Stimulated activated CD4-positive, alpha-beta T cell treated with anti-CD3 and anti-CD28 coated beads, Interleukin-1b, Interleukin-23, amount 100 ng/mL, for 4 hours (primary cell): ENCODE data around the gene ATP5F1D.

Source experiments
- DNase-seq, 2 donors: peaks; one replicate each; pipeline ENCODE4 v3.0.0-alpha.2; 2020; ENCODE audit warnings: low read depth in 2 of 2

Gene ATP5F1D

DNA sequence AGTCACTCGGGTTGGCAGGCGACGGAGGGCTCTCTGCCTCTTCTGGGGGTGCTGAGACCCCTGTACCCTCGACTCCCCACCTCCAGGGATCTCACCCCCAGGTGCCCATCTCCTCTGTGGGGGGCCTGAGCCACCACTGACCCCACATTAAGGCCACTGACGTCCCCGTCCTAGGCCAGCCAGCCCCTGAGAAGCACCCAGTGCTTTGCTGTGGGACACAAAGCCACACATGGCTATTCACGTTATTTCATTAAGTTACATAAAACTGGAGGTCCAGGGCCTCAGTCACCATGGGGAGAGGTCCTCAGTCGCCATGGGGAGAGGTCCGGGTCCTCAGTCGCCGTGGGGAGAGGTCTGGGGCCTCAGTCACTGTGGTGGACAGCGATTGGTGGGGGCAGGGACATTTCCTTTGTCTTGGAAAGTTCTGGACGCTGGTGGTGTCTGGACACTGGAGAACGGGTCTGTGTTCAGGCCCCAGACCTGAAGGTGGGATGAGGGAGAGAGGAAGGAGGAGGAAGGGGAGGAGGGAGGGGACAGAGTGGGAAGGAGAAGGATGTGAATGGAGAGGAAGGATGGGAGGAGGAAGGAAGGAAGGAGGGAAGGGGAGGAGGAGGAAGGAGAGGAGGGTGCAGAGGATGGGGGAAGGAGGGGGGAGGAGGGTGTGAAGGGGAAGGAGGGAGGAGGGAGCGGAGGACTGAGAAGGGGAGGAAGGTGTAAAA is 40.2 kb downstream of the ATP5F1D start:
- no peak for DNase-seq

DNA sequence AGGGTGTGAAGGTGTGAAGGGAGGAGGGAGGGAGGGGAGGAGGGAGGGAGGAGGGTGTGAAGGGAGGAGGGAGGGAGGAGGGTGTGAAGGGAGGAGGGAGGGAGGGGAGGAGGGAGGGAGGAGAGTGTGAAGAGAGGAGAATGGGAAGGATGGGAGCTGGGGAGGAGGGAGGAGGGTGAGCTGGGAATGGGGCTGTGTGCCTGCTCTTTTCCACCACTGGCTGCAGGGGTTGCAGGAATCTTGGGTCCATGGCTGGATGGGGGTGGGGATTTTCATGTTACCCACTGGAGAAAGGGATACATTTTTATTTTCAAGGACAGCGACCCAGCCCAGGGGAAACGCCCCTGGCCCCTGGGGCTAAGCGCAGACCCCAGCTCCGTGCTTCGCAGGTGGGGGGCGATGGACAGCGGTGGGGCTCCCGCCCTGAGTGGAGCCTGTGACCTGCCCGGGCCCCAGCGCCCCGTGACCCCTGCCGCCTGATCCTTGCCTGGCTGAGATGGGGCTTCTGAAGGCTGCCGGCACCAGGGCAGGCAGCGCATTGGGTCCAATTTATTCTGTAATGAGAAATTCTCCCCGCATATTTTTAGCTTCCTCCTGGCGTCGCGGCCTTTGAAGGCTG is 41.1 kb downstream of the ATP5F1D start:
- no peak for DNase-seq

DNA sequence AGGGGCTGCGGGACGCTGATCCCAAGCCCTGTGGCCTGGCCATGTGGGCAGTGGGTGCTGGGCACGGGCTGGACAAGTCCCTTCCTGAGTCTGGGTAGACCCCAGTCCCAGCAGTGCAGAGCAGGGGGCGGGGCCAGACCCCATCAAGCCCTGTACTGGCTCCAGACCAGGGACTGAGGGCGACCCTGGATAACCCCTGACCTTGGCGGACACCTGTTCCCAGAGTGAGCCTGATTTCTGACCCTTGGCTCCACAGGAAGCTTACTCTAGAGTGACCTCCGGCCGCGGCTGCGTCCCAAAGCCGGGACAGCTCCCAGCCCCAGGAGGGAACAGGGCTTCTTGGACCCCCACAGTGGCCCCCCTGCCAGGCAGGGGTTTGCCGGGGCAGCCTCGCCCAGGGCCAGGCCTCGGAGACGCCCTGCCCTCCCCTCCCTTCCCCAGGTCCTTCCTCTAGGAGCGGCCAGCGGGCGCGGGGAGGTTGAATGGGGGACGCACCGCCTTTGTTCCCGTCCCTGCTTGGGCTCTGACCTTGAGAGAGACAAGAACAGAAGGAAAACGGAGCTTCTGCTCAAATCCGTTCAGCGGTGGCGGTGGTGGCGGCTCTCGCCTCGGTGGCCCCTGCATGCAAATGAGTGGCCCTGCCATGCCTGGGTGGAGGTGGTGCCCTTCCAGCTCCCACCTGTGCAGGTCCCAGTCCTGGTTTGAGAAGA is 41.8 kb downstream of the ATP5F1D start:
- no peak for DNase-seq

DNA sequence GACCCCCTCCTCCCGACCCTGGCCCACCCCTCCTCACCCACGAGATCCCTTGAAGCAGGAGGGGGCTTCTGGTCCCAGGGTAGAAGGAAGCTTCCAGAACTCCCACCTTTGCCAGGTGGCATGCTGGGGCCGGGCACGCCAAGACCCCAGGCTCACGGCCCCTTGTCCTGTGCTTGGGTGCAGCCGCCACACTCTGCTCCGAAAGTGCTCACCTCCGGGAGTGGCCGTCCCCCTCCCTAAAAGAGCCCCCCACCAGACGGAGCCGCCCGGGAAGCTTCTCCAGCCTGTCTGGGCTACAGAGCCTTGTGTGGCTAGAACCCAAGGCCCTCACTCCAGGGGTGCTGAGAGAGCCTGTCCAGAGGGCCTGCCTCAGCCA is 42.4 kb downstream of the ATP5F1D start:
- no peak for DNase-seq

DNA sequence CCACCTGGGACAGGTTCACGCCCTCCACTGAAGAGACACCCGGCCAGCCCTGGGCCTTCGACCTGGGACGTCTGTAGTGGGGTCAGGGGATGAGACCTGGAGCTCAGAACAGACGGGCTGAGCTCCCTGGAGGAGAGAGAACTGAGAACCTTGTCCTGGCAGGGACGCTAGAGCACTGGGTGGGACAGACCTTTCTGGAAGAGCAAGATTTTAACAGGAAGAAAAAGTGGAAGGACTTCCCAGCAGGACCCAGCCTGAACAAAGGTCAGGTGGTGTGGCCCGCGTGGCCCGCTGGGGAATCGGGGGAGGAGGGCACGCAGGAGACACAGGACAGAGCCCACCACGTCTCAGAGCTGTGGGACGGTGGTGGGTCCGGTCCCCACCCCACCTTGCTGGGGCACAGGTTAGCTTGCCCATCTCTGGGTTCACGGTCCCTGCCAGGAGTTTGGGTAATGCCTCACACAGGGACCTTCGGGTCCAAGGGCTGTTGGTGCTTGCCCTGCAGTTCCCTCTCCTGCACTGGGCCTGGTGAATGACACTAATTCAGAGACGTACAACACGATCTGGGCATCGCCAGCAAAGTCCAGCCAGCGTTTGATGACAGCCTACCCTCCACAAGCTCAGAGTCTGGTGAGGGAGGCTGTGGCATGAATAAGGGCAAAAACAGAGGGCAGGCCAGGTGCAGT is 42.9 kb downstream of the ATP5F1D start:
- no peak for DNase-seq

DNA sequence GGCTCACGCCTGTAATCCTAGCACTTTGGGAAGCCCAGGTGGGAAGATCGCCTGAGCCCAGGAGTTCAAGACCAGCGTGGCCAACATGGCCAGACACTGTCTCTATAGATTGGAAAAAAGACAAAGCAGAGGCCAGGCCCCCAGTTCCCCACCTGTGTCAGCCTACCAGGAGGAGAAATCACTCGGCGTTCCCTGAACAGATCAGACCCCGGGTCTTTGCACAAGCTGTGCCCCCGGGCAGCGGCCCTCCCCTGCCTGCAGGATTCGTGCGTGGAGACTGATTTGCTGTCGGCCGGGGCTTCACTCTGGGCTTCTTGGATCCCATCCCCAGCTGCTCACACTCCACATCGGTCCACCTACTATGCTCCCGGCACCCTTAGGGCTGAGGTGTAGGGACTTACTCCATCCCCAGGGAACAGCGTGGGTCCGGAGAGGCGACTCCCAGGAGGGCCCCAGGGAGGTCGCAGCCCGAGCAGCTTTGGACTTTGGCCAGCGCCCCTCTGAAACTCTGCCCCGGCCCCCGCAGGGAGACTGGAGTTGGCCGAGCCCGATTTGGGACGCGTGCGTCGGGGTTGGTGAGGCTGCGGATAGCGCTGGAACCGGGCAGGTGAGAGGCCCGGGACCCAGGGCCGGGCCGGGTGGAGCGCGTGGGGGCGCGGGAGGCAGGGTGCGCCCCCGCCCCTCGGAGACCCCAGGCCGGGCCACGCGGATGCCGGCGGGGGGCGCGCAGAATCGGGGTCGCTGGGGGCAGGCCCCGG is 43.6 kb downstream of the ATP5F1D start:
- no peak for DNase-seq

DNA sequence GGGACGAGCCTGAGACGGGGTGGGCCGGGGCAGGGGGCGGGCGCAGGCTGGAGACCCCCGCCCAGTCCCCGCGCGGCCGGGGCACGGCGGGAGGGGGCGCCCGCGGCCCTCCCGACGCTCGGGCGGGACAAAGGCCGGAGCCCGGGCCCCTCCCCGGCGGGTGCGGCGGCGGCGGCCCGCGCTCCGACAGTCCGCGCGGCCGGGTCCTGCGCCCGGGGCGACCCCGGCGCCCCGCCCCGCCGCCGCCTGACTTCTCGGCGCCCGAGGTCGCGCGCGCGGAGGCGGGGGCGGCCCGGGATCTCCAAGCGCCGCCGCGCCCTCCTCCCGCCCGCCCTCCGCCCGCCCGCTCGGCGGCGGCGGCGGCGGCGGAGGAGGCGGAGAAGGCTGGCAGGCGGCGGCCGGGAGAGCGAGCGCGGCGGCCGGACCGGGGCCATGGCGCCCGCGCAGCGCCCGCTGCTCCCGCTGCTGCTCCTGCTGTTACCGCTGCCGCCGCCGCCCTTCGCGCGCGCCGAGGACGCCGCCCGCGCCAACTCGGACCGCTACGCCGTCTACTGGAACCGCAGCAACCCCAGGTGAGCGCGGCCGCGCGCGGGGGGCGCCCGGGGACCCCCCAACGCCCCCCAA is 44.3 kb downstream of the ATP5F1D start, which contains the start of gene EFNA2:
Gene EFNA2 (plus strand): TSS at position 137 of the 624 bp plus-strand sequence. CDS start 296 bp downstream, at position 433.
- DNase-seq: no peak

DNA sequence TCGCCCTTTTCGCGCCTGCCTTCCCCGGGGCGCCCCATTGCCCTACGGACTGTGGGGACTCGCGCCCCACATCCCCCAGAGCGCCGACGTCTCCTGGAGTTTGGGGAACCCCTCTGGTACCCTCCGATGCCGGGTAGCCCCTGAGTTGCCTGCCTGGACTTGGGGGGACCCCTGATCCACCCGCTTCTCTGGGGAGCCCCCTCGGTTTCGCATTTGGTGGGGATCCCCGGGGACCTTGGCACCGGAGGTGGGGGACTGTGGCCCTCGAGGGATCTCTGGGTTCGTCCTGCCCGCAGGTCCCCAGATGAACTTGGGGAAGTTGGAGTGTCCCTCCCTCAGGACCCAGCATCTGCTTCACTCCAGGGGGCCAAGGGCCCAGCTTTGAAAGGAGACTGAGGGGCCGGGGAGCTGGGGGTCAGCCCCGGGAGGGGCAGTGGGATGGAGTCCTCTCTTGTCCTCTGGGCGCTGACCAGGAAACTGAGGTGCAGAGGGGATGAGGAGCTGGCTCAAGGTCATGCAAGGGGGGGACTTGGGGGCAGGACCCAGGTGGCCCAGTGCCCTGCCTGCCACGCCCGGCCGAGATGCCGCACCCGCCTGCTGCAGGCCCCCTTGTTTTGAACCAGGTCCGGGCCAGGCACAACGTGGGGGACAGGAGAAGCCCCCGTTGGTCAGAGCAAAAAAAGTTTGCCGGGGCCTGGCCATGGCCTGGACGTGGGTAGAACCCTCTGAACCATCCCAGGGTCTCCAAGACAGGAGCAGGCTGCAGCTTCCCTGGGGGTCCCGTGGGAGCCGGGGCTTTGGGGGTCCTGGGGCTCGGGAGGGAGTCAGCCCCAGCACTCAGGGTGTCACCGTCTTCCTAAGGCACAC is 45.2 kb downstream of the ATP5F1D start:
- no peak for DNase-seq

DNA sequence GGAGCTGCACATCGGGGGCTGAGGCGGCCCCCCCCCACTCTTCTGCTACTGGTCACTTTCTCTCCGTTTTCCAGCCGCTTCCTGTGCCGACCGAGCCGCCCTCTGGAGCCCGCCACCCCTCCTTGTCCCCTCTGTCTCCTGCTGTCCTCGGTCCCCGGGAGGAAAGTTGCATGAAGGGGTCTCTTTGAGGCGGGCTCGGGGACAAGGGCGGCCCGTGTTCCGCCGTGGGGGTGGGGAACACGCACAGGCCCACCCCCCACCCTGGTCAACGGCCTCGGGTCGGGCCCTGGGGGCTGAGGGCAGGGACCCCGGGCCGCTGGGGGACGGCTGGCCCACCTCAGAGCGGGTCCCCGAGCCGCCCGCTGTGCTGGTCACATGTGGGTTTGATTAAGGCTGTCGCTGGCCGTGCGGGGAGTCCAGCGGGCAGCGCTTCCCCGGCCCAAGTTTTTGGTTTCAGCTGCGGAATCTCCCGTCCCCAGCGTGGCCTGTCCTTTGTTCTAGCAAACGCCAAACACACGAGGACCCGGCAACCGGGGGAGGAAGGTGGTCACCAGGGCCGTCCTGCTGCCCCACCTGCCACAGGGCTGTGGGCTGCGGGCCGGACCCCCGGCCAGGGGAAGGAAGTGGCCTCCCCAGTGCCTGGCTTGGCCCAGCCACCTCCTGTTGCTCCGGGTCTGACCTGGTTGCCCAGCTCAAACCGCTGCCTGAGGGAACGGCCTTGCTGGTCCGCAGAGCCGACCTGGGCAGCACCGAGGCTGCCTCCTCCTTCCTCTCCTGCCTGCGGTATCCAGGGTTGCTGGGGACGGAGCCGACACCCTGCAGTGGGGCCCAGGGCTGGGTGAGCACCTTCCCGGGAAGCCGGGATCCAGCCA is 46.0 kb downstream of the ATP5F1D start:
- DNase-seq: no peak

DNA sequence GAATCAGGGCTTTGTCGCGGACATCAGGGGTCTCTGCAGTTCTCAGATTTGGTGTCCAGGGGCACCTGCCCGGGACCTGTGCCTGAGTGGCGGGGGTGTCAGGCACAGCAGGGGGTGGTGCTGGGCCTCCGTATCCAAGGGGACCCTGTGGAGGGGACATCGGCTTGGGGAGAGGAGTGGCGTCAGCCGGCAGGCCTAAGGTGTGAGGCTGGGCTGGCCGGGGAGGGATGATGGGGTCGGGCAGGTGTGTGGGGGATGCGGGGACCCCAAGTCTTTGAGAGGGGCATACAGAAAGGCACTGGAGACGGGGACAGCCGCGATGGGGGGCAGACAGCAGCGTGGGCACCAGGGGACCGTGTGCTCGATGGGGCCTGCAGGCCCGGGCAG is 46.7 kb downstream of the ATP5F1D start:
- DNase-seq: no peak

DNA sequence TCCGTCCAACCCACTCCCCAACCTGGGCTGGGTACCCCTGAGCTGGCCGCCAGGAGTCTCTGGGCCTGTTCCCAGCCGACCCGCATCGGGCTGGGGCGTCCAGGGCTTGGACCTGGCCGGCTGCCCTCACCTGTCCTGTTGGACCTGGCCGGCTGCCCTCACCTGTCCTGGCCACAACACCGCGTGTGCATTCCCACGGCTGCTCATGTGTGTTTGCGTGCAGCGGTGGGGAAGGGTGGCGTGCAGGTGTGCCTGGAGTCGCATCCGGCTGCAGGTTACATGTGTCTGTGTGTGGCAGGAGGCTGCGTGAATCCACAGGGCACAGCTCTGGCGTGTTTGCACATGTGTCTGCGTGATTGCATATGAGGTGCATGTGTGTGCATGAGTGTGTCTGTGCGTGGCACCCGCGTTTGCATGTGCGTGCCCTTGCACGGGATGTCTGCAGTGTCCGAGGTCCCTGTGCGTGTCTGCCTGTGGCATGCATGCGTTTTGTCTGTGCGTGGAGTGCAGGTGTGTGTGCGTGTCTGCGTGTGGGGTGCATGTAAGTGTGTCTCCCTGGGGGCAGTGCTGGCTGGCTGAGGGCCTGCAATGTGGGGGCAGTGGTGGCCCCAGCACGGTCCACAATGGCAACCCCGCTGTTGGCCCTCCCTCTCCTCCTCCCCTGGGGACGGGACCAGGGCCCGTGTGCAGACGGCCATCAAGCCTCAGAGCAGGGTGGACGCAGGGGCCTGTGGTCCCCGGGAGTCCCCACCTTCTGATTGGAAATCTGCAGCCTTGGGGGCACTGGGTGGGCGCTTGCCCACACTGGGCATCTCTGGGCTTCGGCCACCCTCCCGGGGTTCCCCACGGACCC is 47.5 kb downstream of the ATP5F1D start:
- DNase-seq: no peak

DNA sequence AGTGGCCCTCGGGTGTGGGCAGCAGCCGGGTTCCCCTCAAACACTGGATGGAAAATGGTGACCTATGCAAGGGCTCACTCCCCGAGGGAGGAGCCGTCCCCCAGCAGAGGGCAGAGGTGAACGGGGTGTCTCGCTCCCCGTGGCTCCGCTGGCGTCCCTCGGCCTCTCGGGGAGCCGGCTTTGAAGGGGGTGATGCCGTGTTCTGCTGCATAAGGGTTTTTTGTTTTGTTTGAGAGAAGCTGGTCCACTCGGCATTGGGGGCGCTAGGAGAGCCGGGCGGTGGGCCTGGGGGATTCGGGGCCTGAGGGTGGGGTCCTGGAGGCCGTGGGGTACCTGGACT is 48.1 kb downstream of the ATP5F1D start:
- DNase-seq: no peak

DNA sequence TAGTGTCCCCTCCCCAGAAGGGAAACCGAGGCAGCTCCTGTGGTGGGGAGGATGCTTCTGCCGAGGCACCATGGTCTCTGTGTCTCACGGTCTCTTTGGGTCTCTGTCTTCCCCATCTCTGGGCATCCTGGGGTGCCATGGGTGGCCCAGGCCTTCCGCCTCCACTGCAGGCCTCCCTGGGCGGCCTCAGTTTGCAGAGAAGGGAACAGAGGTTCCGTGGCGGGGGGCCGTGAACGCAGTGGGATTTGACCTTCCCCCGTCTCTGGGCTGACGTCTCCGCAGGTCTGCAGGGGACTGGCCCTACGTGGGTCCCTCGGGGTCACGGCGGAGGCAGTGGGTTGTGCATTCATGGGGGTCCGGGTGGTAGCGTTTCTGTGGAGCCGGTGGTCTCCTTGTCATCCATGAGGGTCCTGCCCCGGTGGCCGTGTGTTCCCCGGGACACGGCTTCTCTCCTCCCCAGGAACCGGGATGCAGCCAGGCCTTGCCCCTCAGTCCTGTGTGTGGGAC is 48.7 kb downstream of the ATP5F1D start:
- DNase-seq: no peak

DNA sequence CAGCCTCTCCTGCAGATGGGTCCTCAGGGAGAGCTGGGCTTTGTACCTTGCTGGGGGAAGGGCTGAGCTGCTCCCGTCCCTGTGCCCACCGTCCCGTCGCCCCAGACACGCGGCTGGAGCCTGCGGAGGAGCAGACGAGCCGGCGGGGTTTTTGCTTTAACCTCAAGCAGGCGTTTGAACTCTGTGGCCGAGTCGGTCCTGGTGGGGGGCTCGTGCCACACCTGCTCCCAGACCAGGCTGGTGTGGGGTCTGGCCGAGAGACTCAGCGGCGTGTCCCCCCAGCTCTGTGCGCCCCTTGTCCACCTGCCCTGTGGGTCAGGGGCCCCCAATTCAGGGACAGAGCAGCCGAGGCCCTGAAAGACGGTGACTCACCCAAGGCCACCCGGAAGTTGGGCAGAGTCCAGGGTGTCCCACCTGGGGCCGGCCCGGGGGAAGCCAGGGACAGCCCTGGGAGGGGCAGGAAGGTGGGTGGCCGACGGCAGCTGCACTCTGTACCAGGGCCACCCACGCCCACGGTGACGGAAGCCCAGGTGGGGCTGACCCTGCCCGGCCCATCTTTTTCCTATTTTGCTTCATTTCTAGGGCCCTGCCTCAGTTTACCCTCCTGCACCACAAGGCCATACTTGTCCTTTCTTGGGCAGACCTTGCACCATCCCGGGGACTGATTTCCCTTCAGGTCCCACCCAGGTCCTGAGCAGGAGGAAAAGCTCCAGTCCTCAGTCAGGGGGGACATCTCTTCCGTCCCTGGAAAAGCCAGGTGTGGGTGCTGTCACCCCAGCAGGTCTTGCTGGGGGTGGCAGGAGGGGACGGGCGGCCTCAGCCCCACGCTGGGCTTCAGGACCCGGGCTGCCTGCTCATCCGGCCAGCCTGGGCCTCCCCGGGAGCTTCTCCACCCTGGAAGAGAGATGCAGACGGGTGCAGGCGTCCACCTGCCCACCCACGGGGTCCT is 49.4 kb downstream of the ATP5F1D start:
- DNase-seq: no peak

DNA sequence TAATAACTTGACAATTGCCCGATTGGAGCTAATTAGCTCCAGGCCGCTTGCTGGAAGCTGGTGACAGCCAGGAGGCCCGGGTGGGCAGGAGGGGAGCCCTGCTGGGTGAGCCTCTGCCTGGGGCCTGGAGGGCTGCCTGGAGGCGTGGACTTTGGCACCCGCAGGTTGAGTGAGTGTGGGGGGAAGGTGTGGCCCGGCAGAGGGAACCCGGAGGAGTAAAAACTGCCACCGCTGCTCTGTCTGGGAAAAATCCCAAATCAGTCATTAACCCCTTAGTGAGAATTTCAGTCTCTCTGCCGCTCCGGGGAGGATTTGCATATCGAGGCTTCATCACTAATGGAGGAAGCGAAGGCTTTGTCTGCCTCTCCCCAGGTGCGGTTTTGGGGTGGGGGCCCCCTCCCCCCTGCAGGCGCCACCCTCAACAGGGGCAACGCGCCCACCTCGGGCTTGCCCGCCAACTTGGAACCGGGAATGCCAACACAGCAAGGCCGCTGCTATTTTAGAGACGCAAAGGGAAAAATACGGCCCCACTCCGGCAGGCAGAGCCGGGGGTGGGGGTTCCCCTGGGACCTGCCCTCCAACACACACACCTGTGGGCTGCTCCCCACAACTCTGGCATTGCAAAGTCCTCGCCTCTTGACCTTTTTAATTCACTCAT is 50.3 kb downstream of the ATP5F1D start:
- DNase-seq: no peak

DNA sequence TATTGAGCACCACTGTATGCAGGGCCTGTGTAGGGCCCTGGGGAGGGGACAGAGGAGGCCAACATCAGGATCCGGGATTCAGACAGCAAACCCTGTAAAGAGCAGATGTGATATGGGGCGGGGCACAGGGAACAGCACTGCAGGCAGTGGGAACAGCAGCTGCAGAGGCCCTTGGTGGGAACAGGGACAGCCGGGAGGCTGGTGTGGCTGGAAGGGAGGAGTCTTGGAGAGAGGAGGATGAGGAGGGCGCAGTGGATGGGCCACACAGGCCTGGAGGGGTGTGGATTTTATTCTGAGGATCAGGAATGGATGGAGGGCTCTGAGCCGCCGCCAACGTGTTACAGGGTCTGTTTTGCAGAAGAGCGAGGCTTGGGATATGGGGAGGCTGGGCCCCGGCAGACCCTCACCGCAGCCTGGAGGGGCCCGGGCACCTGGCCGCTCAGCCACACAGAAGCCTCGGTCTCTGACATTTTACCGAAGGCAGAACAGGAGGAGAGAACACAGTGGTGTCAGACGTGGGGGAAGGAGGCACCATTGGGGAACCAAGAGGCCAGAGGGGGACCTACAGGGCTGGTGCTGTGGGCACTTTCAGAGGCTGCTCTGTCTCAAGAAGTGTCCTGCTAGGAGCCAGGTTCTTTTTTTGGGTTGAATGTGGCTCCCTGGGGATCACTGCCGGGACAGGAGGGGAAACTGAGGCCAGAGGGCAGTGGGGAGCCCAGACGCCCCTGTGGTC is 51.0 kb downstream of the ATP5F1D start:
- DNase-seq: no peak
